ENCODE results near the gene KPNB1.

KPNB1 gene

GRCh38 chr17:47638903-47639302, 10.8 kb upstream of the KPNB1 start:
- DNase-seq = no peak

DNA sequence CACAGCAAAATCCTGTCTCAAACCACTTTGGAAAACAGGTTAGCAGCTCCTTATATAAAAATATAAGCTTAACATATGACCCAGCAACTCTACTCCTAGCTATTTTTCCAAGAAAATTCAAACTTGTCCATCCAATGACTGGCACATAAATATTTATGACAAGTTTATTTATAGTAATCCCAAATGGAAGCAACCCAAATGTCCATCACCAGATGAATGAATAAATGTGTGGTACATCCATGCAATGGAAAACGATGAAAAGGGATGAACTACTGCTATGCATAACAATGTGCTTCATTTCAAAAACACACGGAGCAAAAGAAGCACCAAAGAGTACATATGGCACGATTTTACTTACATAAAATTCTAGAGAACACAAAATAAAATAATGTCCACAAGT, 9.6 kb upstream of the KPNB1 start:
- no peak for DNase-seq

- DNase-seq = no peak
These were observed 8.5 kb upstream of the KPNB1 start for GRCh38 chr17:47641202-47641601.

GRCh38 chr17:47643116-47643515, 6.6 kb upstream of the KPNB1 start:
- DNase-seq = no peak

DNA sequence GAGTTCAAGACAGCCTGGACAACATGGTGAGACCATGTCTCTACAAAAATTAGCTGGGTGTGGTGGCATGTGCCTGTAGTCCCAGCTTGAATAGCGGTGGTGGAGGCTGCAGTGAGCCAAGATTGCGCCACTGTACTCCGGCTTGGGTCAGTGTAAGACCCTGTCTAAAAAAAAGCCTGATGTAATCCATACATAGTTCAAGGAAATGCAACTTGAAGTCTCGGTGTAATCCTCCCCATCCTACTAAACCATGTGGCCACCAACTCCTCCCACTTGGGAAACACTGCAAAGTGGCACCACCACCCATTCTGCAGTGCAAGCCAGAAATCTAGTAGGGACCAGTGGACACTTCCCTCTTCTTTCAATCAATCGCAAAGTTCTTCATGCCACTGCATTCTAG, 5.4 kb upstream of the KPNB1 start:
- DNase-seq = no peak

DNA sequence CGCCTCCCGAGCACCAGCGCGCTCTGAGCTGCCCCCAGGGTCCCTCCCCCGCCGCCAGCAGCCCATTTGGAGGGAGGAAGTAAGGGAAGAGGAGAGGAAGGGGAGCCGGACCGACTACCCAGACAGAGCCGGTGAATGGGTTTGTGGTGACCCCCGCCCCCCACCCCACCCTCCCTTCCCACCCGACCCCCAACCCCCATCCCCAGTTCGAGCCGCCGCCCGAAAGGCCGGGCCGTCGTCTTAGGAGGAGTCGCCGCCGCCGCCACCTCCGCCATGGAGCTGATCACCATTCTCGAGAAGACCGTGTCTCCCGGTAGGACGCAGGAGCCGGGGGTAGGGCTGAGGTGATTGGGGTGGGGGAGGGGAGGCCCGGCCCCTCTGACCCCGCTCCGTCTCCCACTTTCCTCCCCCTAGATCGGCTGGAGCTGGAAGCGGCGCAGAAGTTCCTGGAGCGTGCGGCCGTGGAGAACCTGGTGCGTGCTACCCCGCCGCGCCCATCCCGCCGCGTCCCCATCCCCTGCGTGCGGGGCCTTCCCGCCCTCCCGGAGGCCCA, 329 bp downstream of the KPNB1 start:
- no peak for DNase-seq

- peak; percentile 98 for DNase-seq
These were observed 1.1 kb downstream of the KPNB1 start for GRCh38 chr17:47650525-47651522.

DNA sequence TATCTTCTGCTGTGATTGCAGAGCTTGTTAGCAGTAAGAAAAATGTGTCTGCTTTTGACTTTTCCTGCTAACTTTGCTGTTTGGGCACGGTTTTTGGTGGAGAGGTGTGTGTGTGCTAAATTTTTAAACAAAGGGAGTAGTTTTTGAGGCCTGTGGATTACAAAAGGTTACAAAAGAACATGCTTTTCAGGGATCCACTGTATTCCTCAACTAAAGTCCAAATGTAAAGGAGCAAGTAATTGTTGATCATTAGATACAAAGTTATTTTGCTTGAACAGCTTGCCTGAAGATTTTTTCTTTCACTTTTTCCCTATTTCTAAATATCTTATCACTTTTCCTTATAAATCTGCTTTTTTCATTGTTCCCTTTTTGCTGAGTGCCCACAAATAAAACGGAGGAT, 2.0 kb downstream of the KPNB1 start:
- DNase-seq = no peak

DNA sequence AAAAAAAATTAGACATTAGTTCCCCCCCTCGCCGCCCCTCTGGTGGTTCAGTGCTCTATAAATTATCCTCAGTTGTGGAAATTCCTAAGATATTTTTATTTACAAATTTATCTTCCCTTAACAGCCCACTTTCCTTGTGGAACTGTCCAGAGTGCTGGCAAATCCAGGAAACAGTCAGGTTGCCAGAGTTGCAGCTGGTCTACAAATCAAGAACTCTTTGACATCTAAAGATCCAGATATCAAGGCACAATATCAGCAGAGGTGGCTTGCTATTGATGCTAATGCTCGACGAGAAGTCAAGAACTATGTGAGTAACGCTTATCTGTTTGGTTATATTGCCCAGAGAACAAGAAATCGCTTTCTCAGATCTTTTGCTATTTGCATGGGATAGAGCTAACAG, 2.9 kb downstream of the KPNB1 start:
- no peak for DNase-seq

DNA sequence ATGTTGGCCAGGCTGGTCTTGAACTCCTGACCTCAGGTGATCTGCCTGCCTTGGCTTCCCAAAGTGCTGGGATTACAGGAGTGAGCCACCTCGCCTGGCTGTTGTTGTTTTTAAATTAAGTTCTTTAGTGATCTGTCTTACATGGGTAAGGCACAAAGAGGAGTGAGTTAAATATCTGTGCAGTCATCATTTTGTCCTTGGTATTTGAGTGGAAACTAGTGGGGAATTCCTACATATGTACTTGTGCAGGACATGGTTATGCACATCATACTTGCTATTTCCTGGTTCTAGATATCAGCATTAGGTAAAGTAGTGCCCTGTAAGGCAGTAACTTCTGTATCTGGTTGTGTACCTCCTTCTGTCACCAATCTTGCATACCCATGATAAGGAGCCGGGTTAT, 3.7 kb downstream of the KPNB1 start:
- no peak for DNase-seq

DNA sequence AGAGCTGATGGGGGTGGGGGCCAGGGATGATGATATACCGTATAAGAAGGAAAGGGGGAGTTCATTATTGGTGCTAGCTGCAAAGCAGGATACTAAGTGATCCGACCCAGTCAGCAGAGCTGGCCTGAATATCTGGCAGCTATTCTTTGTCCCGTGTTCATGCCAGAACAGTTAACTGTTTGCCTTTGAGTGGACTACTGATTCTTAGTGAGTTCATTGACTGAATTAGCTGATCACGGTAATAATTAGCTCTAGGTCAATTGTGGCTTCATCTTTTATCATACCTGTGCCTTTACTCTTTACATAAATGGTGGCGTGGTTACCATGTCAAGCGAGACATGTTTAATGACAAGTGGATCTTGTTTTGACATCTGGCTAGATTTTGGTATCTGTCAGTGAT, 5.3 kb downstream of the KPNB1 start:
- no peak for DNase-seq

DNA sequence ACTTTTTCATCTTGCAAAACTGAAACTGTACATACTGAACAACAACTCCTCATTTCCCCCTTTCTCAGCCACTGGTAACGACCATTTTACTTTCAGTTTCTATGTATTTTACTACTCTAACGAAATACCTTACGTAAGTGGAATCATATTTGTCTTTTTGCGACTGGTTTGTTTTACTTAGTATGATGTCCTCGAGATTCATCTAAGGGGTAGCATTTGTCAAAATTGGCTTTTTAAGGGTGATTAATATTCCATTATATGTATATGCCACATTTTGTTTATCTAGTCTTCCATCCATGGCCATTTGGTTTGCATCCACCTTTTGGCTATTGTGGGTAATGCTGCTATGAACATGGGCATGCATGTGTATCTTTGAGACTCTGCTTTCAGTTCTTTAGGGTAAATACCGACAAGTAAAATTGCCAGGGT, 10.4 kb downstream of the KPNB1 start:
- DNase-seq = peak; percentile 71

GRCh38 chr17:47663912-47664623, 14.3 kb downstream of the KPNB1 start:
- peak; percentile 76 for DNase-seq

DNA sequence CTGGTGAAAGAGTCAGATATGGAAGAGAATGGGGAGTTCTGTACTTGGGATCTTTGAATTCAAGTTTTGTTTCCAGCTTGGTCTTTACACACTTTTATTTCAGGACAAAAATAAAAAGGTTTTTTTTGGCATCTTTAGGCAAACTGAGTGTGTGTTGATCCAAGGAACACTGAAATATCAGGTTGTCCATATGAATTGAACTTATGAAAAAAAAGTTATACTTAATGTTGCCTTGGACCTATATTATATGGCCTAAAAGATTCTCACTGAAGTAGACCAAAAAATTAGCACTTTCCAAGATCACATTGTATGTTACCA, 14.9 kb downstream of the KPNB1 start:
- DNase-seq = no peak

DNA sequence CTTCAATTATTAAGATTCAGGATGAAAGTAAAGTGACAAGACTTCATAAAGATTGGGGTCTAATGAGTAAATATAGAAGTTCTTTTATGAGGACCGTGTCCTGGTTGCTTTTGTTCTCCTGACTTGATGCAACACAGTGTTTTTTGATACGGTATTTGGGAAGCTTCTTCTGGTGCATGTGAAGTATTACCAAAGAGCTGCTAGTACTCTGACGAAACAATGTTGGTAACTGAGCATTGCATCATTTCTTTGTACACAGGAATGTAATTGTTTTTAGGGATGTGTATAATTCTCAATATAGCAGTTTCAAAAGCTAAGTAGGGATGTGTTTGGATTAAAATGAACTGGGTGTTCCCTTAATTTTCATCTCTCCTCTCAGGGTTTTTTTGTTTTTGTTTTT, 15.9 kb downstream of the KPNB1 start:
- no peak for DNase-seq

DNA sequence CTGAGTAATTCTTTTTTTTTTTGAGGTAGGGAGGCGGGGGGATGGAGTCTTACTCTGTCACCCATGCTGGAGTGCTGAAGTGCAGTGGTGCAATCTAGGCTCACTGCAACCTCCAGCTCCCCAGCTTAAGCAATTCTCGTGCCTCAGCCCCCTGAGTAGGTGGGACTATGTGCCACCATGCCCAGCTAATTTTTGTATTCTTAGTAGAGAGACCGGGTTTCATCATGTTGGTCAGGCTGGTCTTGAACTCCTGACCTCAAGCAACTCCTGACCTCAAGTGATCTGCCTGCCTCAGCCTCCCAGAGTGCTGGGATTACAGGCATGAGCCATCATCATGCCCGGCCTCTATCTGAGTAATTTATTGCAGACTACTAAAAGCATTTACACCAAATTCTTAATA, 19.4 kb downstream of the KPNB1 start:
- no peak for DNase-seq

DNA sequence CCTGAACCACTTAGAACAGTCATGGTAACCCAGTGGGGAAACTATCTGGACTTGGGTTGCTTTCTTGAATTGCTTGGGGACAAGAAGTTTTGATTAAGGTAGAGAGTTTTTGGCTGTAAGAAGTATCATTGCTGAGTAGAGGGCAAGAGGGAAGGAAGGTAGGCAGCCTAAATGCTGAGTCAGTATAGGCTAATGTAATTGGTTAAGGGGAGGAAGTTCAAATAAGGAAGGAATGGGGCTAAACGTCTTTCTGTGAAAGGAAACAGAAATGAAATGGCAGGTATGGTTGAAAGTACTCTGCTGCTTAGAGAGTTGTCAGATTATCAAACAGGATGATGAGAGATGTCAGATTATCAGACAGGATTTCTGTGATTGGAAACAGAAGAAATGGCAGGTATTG, 20.3 kb downstream of the KPNB1 start:
- peak; percentile 24 for DNase-seq

GRCh38 chr17:47674499-47674898, 24.8 kb downstream of the KPNB1 start:
- no peak for DNase-seq

GRCh38 chr17:47675380-47676198, 25.9 kb downstream of the KPNB1 start:
- DNase-seq = no peak

GRCh38 chr17:47676199-47676472, 26.4 kb downstream of the KPNB1 start:
- DNase-seq = no peak

DNA sequence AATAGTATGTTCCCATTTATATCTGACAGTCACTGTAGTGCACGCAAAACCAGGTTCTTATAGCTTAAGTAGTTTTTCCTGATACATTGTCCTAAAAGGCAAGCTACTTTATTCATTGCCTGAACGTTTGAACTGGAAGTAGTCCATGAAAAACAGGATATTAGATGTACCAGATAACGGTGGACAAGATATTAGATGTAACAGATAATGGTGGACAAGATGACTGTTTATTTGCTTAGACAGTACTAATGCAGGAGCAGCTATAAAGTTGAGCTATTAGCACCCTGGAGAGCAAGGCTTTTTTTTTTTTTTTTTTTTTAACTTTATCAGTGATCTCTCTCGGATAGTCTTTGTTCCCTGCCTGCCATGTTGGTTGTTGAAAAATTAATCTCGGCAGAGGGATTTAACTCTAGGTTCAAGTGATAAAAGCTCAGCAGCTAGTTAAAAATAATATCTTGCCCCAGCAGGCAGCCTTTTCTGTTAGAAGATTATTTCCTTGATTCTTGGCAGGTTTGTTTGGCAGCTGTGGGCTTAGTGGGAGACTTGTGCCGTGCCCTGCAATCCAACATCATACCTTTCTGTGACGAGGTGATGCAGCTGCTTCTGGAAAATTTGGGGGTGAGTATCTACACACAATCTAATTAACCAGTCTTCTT, 26.9 kb downstream of the KPNB1 start:
- no peak for DNase-seq

DNA sequence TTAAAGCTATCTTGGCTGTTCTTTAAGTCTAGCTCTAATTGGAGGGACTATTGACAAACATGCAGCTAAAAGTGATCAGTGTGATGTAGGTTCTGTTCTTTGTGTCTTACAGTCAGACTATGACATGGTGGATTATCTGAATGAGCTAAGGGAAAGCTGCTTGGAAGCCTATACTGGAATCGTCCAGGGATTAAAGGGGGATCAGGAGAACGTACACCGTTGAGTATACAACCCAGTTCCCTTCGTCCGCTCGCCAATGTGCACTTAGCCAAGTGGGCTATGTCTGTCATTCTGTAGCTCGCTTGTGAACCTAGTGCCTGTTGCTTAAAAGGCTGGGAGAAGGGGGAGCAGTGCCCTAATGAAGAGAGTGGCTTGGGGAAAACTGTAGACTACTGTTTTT, 28.5 kb downstream of the KPNB1 start:
- DNase-seq = no peak

- DNase-seq = no peak
These were observed 32.4 kb downstream of the KPNB1 start for GRCh38 chr17:47682138-47682537.
